OCI-LY7 (cell line): Measurements from ENCODE around the gene SLC16A13. TPM values are rescaled to one million over a fixed set of nuclear protein-coding genes. Genes with fewer than 3 reads are reported as not detected.

Source experiments
- BruUV-seq: library from RNA; stranded (reverse); fragments of 400-500 nt; replicated peaks from 2 replicates; lab custom pipeline; 2021; lab: Mats Ljungman, UMichigan
- CTCF ChIA-PET: fragments of 300-600 bp; sonication (Branson Sonifier 250); formaldehyde crosslinking; loops from one replicate; lab custom pipeline; 2022; ENCODE audit warnings: antibody characterized with exemption; ENCODE audit not compliant: unreplicated experiment; lab: Charles Lee
- POLR2A ChIA-PET: fragments of 300-600 bp; sonication (Branson Sonifier 250); formaldehyde crosslinking; loops from one replicate; lab custom pipeline; 2022; ENCODE audit warnings: antibody characterized with exemption; lab: Charles Lee
- DNase-seq: peaks from one replicate; pipeline ENCODE4 v3.0.0-alpha.2; 2015; ENCODE audit warnings: low spot score
- H2AFZ ChIP-seq: fragments of 200-600 bp; sonication (generic), shearing (Covaris generic); 2 replicates; pipeline ENCODE4 v1.6.1; 2014; ENCODE audit warnings: mild to moderate bottlenecking, antibody characterized with exemption, low read length, moderate library complexity
- H3K27ac ChIP-seq: fragments of 200-600 bp; sonication (generic); 2 replicates; pipeline ENCODE4 v1.5.1; 2014; ENCODE audit warnings: mixed run types, low read depth, mild to moderate bottlenecking, moderate library complexity, low read length, inconsistent platforms; ENCODE audit not compliant: poor library complexity, severe bottlenecking
- H3K36me3 ChIP-seq: fragments of 200-600 bp; sonication (generic); 2 replicates; pipeline ENCODE4 v1.6.1; 2014; ENCODE audit warnings: mild to moderate bottlenecking, antibody characterized with exemption, low read length, moderate library complexity, mixed read lengths; ENCODE audit not compliant: insufficient read depth
- H3K4me1 ChIP-seq: fragments of 200-600 bp; sonication (generic); 2 replicates; pipeline ENCODE4 v1.5.1; 2014; ENCODE audit warnings: mild to moderate bottlenecking, low read length; ENCODE audit not compliant: insufficient read depth, poor library complexity, severe bottlenecking
- H3K4me2 ChIP-seq: fragments of 200-600 bp; sonication (generic); 2 replicates; pipeline ENCODE4 v1.6.1; 2014; ENCODE audit warnings: mild to moderate bottlenecking, low read length
- H3K4me3 ChIP-seq: fragments of 200-600 bp; sonication (generic); 2 replicates; pipeline ENCODE4 v1.5.1; 2014; ENCODE audit warnings: mild to moderate bottlenecking, low read depth, low read length; ENCODE audit not compliant: poor library complexity, severe bottlenecking
- H3K79me2 ChIP-seq: fragments of 200-600 bp; sonication (generic); 2 replicates; pipeline ENCODE4 v1.6.1; 2016; ENCODE audit warnings: low read depth, mild to moderate bottlenecking, low read length, moderate library complexity, mixed read lengths; ENCODE audit not compliant: insufficient read depth
- H3K9me2 ChIP-seq: fragments of 200-600 bp; sonication (generic); 2 replicates; pipeline ENCODE4 v1.6.1; 2016; ENCODE audit warnings: mild to moderate bottlenecking, low read length, mixed read lengths; ENCODE audit not compliant: insufficient read depth
- H3K9me3 ChIP-seq: fragments of 200-600 bp; sonication (generic); 2 replicates; pipeline ENCODE4 v1.6.1; 2014; ENCODE audit warnings: mild to moderate bottlenecking, mixed run types, low read length, mixed read lengths
- H4K20me1 ChIP-seq: fragments of 200-600 bp; sonication (generic); 2 replicates; pipeline ENCODE4 v1.6.1; 2014; ENCODE audit warnings: mild to moderate bottlenecking, antibody characterized with exemption, low read length, moderate library complexity, mixed read lengths; ENCODE audit not compliant: insufficient read depth
- CTCF ChIP-seq: fragments of 200-600 bp; sonication (generic); conservative IDR thresholded peaks from 2 replicates; pipeline ENCODE4 v1.5.1; 2014; ENCODE audit warnings: mild to moderate bottlenecking, antibody characterized with exemption, low read length, moderate library complexity, mixed read lengths
- EZH2phosphoT487 ChIP-seq: fragments of 200-600 bp; sonication (generic); IDR thresholded peaks from 2 replicates; pipeline ENCODE4 v1.6.1; 2018; ENCODE audit warnings: low read depth, borderline replicate concordance, mild to moderate bottlenecking, mixed run types, antibody characterized with exemption, low read length, moderate library complexity, mixed read lengths
- intact Hi-C: fragments of 100-400 bp; cut with micrococcal nuclease; formaldehyde crosslinking; loops from one replicate; pipeline ENCODE4 v1.10.0; 2022; ENCODE audit not compliant: unreplicated experiment
- total RNA-seq, 2 experiments: library from RNA; depleted of rRNA in 1 of 2; stranded (reverse); fragments of >200 nt in 1 of 2; shearing (Covaris generic) in 1 of 2; gene quantifications; 2 replicates each; pipeline ENCODE4 v1.2.3, GENCODE V29; 2014 to 2022

Gene SLC16A13
- total RNA-seq, 2 experiments from 2014 or later: 2.8 to 22.5 TPM

DNA sequence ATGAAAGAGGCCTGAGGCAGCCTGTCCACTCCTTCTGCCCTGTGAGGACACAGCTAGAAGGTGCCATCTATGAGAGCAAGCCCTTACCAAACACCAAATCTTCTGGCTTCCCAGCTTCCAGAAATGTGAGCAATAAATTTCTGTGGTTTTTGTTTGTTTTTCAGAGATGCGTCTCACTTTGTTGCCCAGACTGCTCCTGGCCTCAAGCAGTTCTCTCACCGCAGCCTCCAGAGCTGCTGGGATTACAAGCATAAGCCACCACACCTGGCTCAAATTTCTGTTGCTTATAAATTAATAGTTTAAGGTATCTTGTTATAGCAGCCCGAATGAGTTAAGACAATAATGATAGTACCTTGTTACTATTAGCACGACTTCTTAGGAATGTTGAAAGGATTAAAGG is 20.6 kb downstream of the SLC16A13 start:
- Histone ChIP-seq H3K4me3 (no peak overlapping the region), H3K4me2 (no peak overlapping the region), H3K9me2 (no peaks in the 10 kb centered on the region), H3K27ac (no peak overlapping the region), H3K4me1 (no peaks in the 10 kb centered on the region), H3K36me3 (no peaks in the 10 kb centered on the region), H4K20me1 (no peaks in the 10 kb centered on the region), H3K9me3 (no peaks in the 10 kb centered on the region), H3K79me2 (no peaks in the 10 kb centered on the region), H2AFZ (no peak overlapping the region)
- TF ChIP-seq EZH2phosphoT487 (no peak), CTCF (no peak)
- no peak for DNase-seq
- CTCF ChIA-PET: no interaction called here
- intact Hi-C loops: no loop called here
- no TSS peak for BruUV-seq
- POLR2A ChIA-PET: no interaction called here

- no peaks in the 10 kb centered on the region for H3K4me1 ChIP-seq
- no peaks in the 10 kb centered on the region for H3K9me2 ChIP-seq
- H3K4me3 ChIP-seq: no peak overlapping the region
- ChIA-PET POLR2A (no interaction called here), CTCF (no interaction called here)
- no peaks in the 10 kb centered on the region for H3K9me3 ChIP-seq
- H3K36me3 ChIP-seq: no peaks in the 10 kb centered on the region
- no peak for DNase-seq
- H3K4me2 ChIP-seq: no peak overlapping the region
- no peak for TF ChIP-seq CTCF
- TF ChIP-seq EZH2phosphoT487: no peak
- BruUV-seq: no TSS peak
- H3K27ac ChIP-seq: no peak overlapping the region
- H3K79me2 ChIP-seq: no peaks in the 10 kb centered on the region
- no peak overlapping the region for H2AFZ ChIP-seq
- no peaks in the 10 kb centered on the region for H4K20me1 ChIP-seq
- intact Hi-C loops: no loop called here
Measured at GRCh38 chr17:7058831-7059447, 23.1 kb downstream of the SLC16A13 start.

- no peaks in the 10 kb centered on the region for H3K9me3 ChIP-seq
- H3K27ac ChIP-seq: no peak overlapping the region
- intact Hi-C loops: no loop called here
- TF ChIP-seq CTCF: no peak
- TF ChIP-seq EZH2phosphoT487: no peak
- no TSS peak for BruUV-seq
- no peak overlapping the region for H2AFZ ChIP-seq
- CTCF ChIA-PET: no interaction called here
- H3K4me3 ChIP-seq: no peak overlapping the region
- H3K4me2 ChIP-seq: no peak overlapping the region
- POLR2A ChIA-PET: no interaction called here
- no peaks in the 10 kb centered on the region for H3K79me2 ChIP-seq
- H4K20me1 ChIP-seq: no peaks in the 10 kb centered on the region
- no peak for DNase-seq
- H3K4me1 ChIP-seq: no peaks in the 10 kb centered on the region
- no peaks in the 10 kb centered on the region for H3K36me3 ChIP-seq
- H3K9me2 ChIP-seq: no peaks in the 10 kb centered on the region
Measured at GRCh38 chr17:7060165-7060891, 24.5 kb downstream of the SLC16A13 start.
